ENCODE results near the gene RNF227.

RNF227 gene

GRCh38 chr17:7889166-7889955 is 26.7 kb downstream of the RNF227 start:
- peak in 1 of 2 experiments; percentile 55 for DNase-seq (ENCODE audit: low read depth in 2 of 2)

- DNase-seq (ENCODE audit: low read depth in 2 of 2), result no peak
Measured at GRCh38 chr17:7888184-7888920, 27.7 kb downstream of the RNF227 start, which contains the start of gene CHD3. TSS of gene CHD3 (plus strand) at chr17:7888789. CDS start at chr17:7889001, 212 bp downstream.

- peak; percentile 99 for DNase-seq (ENCODE audit: low read depth in 2 of 2)
Measured at GRCh38 chr17:7887482-7888183, 28.5 kb downstream of the RNF227 start.

GRCh38 chr17:7887038-7887481 is 29.0 kb downstream of the RNF227 start:
- DNase-seq (ENCODE audit: low read depth in 2 of 2), result no peak

- DNase-seq (ENCODE audit: low read depth in 2 of 2), result no peak
Measured at GRCh38 chr17:7886227-7887037, 29.7 kb downstream of the RNF227 start.

- DNase-seq (ENCODE audit: low read depth in 2 of 2), result no peak
Measured at GRCh38 chr17:7885367-7886226, 30.5 kb downstream of the RNF227 start.

GRCh38 chr17:7884581-7885366 is 31.3 kb downstream of the RNF227 start:
- DNase-seq (ENCODE audit: low read depth in 2 of 2), result no peak

- no peak for DNase-seq (ENCODE audit: low read depth in 2 of 2)
Measured at GRCh38 chr17:7883781-7884386, 32.2 kb downstream of the RNF227 start.

GRCh38 chr17:7882629-7883028 is 33.5 kb downstream of the RNF227 start:
- DNase-seq (ENCODE audit: low read depth in 2 of 2), result no peak

GRCh38 chr17:7882068-7882467 is 34.0 kb downstream of the RNF227 start:
- no peak for DNase-seq (ENCODE audit: low read depth in 2 of 2)

GRCh38 chr17:7881276-7882054 is 34.6 kb downstream of the RNF227 start:
- DNase-seq (ENCODE audit: low read depth in 2 of 2), result no peak

GRCh38 chr17:7880076-7880868 is 35.8 kb downstream of the RNF227 start:
- DNase-seq (ENCODE audit: low read depth in 2 of 2), result no peak

GRCh38 chr17:7878234-7878633 is 37.9 kb downstream of the RNF227 start:
- no peak for DNase-seq (ENCODE audit: low read depth in 2 of 2)

GRCh38 chr17:7875804-7876370 is 40.2 kb downstream of the RNF227 start:
- DNase-seq (ENCODE audit: low read depth in 2 of 2), result no peak

GRCh38 chr17:7873051-7873450 is 43.0 kb downstream of the RNF227 start:
- DNase-seq (ENCODE audit: low read depth in 2 of 2), result no peak

- no peak for DNase-seq (ENCODE audit: low read depth in 2 of 2)
Measured at GRCh38 chr17:7867881-7868329, 48.2 kb downstream of the RNF227 start.

GRCh38 chr17:7864995-7865650 is 51.0 kb downstream of the RNF227 start:
- DNase-seq (ENCODE audit: low read depth in 2 of 2), result no peak
